Central memory CD8-positive, alpha-beta T cell (primary cell): ENCODE measurements around the gene SUPT6H.
"Not testable (repeated sequence)": the region's sequence is repeated elsewhere in the genome, so short reads cannot be mapped to it uniquely, and the experiment has no call there.

Source experiments
- ATAC-seq: fragments of 150-1000 bp; cut with Tn5 transposase; replicated peaks from 2 replicates; pipeline ENCODE4 v1.10.0; 2022; ENCODE audit warnings: mild to moderate bottlenecking, moderate FRiP score, moderate number of reproducible peaks; ENCODE audit not compliant: poor library complexity, severe bottlenecking; ENCODE audit errors: extremely low read depth
- DNase-seq, 2 donors: peaks; one replicate each; pipeline ENCODE4 v3.0.0; 2021; ENCODE audit warnings: low spot score in 2 of 2
- H3K27ac Mint-ChIP-seq: one replicate; pipeline ENCODE4 v1.8.0; 2022; ENCODE audit warnings: low read depth, mild to moderate bottlenecking, moderate library complexity, mixed read lengths
- H3K27me3 Mint-ChIP-seq: one replicate; pipeline ENCODE4 v1.8.0; 2022; ENCODE audit warnings: mixed read lengths
- H3K36me3 Mint-ChIP-seq: one replicate; pipeline ENCODE4 v1.8.0; 2022; ENCODE audit warnings: mild to moderate bottlenecking, moderate library complexity, mixed read lengths; ENCODE audit not compliant: insufficient read depth
- H3K4me1 Mint-ChIP-seq: one replicate; pipeline ENCODE4 v1.8.0; 2022; ENCODE audit warnings: mixed read lengths
- H3K4me3 Mint-ChIP-seq: one replicate; pipeline ENCODE4 v1.8.0; 2022; ENCODE audit warnings: mild to moderate bottlenecking, moderate library complexity, mixed read lengths
- H3K9me3 Mint-ChIP-seq: one replicate; pipeline ENCODE4 v1.8.0; 2022; ENCODE audit warnings: mixed read lengths

Gene SUPT6H

GRCh38 chr17:28717578-28718332, 55.8 kb downstream of the SUPT6H start, which contains the start of gene RAB34:
Gene RAB34 (minus strand): TSS chr17:28717868. CDS start chr17:28717266, 602 bp downstream.
- Mint-ChIP-seq H3K36me3 (peaks cover 40% of the 10 kb centered on the region), H3K4me1 (peaks cover 42% of the 10 kb centered on the region), H3K27ac (peak within 1 kb of the TSS; percentile 63), H3K9me3 (no peaks in the 10 kb centered on the region), H3K4me3 (peak within 1 kb of the TSS; percentile 66), H3K27me3 (peaks cover 13% of the 10 kb centered on the region)
- DNase-seq (no peak), ATAC-seq (no peak)

GRCh38 chr17:28718333-28719020, 56.5 kb downstream of the SUPT6H start:
- ATAC-seq (no peak), DNase-seq (no peak)
- Mint-ChIP-seq H3K4me3 (peak overlapping the region; percentile 66), H3K27me3 (peaks cover 13% of the 10 kb centered on the region), H3K27ac (peak overlapping the region; percentile 63), H3K9me3 (no peaks in the 10 kb centered on the region), H3K4me1 (peaks cover 45% of the 10 kb centered on the region), H3K36me3 (peaks cover 46% of the 10 kb centered on the region)

DNA sequence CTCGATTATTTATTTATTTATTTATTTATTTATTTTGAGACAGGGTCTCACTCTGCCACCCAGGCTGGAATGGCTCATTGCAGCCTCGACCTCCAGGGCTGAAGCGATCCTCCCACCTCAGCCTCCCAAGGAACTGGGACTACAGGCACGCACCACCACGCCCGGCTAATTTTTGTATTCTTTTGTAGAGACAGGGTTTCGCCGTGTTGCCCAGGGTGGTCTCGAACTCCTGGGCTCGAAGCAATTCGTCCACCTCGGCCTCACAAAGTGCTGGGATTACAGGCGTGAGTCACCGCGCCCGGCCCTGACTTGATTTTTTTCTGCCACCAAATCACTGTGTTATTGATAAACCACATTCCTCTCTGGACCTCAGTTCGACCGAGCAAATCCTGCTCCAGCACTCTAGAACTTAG, 57.0 kb downstream of the SUPT6H start:
- Mint-ChIP-seq H3K4me3 (peak overlapping the region; percentile 100), H3K36me3 (peaks cover 49% of the 10 kb centered on the region), H3K4me1 (peaks cover 49% of the 10 kb centered on the region), H3K27ac (peak overlapping the region; percentile 98), H3K27me3 (peaks cover 13% of the 10 kb centered on the region), H3K9me3 (no peaks in the 10 kb centered on the region)
- no peak for ATAC-seq
- DNase-seq = no peak

GRCh38 chr17:28720247-28720996, 58.4 kb downstream of the SUPT6H start:
- no peak for ATAC-seq
- Mint-ChIP-seq H3K4me3 (peak overlapping the region; percentile 100), H3K27me3 (peaks cover 6% of the 10 kb centered on the region), H3K36me3 (peaks cover 56% of the 10 kb centered on the region), H3K4me1 (peaks cover 63% of the 10 kb centered on the region), H3K9me3 (no peaks in the 10 kb centered on the region), H3K27ac (peak overlapping the region; percentile 98)
- DNase-seq = no peak

- Mint-ChIP-seq H3K4me1 (peaks cover 67% of the 10 kb centered on the region), H3K27ac (peak overlapping the region; percentile 98), H3K4me3 (peak overlapping the region; percentile 100), H3K36me3 (peaks cover 60% of the 10 kb centered on the region)
- not testable (repeated sequence) for H3K27me3 Mint-ChIP-seq, H3K9me3 Mint-ChIP-seq, DNase-seq, ATAC-seq
Observed at GRCh38 chr17:28720997-28721329, 59.0 kb downstream of the SUPT6H start.

GRCh38 chr17:28722417-28723158, 60.6 kb downstream of the SUPT6H start:
- H3K27me3 Mint-ChIP-seq = no peaks in the 10 kb centered on the region
- peak overlapping the region; percentile 98 for H3K27ac Mint-ChIP-seq
- peaks cover 63% of the 10 kb centered on the region for H3K36me3 Mint-ChIP-seq
- H3K9me3 Mint-ChIP-seq = no peaks in the 10 kb centered on the region
- ATAC-seq (no peak), DNase-seq (no peak)
- H3K4me1 Mint-ChIP-seq = peaks cover 78% of the 10 kb centered on the region
- peak overlapping the region; percentile 100 for H3K4me3 Mint-ChIP-seq

GRCh38 chr17:28723159-28723835, 61.3 kb downstream of the SUPT6H start:
- Mint-ChIP-seq H3K4me1 (peaks cover 81% of the 10 kb centered on the region), H3K9me3 (no peaks in the 10 kb centered on the region), H3K36me3 (peaks cover 69% of the 10 kb centered on the region), H3K27me3 (no peaks in the 10 kb centered on the region), H3K27ac (no peak overlapping the region), H3K4me3 (no peak overlapping the region)
- ATAC-seq (no peak), DNase-seq (no peak)

DNA sequence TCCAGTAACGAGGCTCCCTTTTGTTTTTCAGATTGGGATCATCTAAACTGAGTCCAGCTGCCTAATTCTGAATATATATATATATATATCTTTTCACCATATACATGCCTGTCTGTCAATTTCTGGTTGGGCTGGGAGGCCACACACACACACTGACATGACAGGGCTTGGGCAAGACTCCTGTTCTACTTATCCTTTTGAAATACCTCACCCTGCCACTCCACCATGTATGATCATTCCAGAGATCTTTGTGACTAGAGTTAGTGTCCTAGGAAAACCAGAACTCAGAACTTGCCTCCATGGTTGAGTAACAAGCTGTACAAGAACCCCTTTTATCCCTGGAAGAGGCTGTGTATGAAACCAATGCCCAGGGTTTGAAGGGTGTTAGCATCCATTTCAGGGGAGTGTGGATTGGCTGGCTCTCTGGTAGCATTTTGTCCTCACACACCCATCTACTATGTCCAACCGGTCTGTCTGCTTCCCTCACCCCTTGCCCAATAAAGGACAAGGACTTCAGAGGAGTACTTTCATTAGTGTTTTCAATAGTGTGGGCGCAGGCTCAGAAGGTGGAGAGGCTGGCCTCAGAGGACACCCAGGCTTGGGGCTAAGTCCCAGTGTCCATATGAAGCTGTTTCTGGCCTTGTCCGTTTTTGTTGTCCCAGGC, 62.0 kb downstream of the SUPT6H start:
- not testable (repeated sequence) for DNase-seq, H3K27me3 Mint-ChIP-seq, ATAC-seq, H3K9me3 Mint-ChIP-seq
- Mint-ChIP-seq H3K36me3 (peaks cover 75% of the 10 kb centered on the region), H3K4me1 (peaks cover 79% of the 10 kb centered on the region), H3K27ac (peak overlapping the region; percentile 74), H3K4me3 (peak overlapping the region; percentile 94)

DNA sequence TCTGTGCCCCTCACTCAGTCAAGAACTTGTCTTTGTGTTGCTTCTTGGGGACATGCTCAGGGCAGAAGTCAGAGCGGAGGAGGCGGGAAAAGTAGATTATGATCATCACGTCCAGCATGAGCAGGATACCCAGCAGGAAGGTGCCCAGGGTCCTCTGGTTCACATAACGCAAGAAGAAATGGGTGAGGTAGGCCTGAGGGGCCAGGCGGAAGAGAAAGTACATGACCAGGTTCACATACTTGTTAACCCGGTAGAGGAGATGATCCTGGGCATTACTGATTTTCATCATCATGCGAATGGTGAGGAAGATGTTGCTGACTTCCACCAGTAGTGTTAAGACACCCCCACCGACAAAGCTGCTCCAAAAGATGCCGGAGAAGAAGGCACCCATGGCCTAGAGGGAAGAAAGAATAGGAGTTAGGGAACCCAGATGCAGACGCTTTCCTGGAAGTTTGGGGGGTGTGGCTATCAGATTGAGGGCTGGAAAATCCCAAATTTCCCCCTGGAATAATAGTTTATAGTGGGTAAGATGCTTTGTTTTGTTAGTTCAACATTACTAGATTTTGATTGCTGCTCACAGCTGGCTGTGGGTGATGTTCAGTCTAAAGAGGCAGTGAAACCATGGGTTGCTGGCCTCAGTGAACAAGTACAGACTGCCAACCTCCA, 62.6 kb downstream of the SUPT6H start:
- no peaks in the 10 kb centered on the region for H3K9me3 Mint-ChIP-seq
- peaks cover 79% of the 10 kb centered on the region for H3K4me1 Mint-ChIP-seq
- ATAC-seq = no peak
- no peak for DNase-seq
- H3K36me3 Mint-ChIP-seq = peaks cover 73% of the 10 kb centered on the region
- H3K4me3 Mint-ChIP-seq = peak overlapping the region; percentile 94
- H3K27me3 Mint-ChIP-seq = no peaks in the 10 kb centered on the region
- peak overlapping the region; percentile 74 for H3K27ac Mint-ChIP-seq

DNA sequence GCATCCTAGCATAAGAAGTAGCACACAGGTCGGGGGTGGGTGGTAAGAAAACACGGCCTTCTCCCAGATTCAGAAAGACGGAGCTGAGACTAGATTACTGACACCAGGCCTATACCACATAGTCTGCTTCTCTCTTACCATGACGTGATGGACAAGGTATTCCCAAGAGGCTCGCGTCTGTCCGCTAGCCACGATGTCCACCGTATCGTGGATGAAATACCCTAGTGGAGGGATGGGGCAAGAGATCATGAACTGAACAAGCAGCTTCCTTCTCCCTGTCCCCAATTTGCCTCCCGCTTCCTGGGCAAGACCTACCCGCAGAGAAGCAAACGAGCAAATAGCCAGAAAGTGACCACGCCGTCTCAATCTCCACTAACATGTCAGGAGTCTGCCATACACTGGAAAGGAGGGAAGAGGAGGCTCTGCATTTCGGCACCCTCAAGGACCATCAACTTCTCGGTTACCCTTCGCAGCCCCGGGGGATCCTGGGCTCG, 63.2 kb downstream of the SUPT6H start:
- Mint-ChIP-seq H3K36me3 (peaks cover 67% of the 10 kb centered on the region), H3K4me1 (peaks cover 77% of the 10 kb centered on the region), H3K9me3 (no peaks in the 10 kb centered on the region), H3K27ac (peak overlapping the region; percentile 86), H3K4me3 (peak overlapping the region; percentile 94), H3K27me3 (no peaks in the 10 kb centered on the region)
- no peak for DNase-seq
- ATAC-seq = no peak

GRCh38 chr17:28725660-28726225, 63.7 kb downstream of the SUPT6H start:
- ATAC-seq (no peak), DNase-seq (no peak)
- Mint-ChIP-seq H3K27ac (peak overlapping the region; percentile 98), H3K36me3 (peaks cover 62% of the 10 kb centered on the region), H3K9me3 (no peaks in the 10 kb centered on the region), H3K4me1 (peaks cover 71% of the 10 kb centered on the region), H3K4me3 (peak overlapping the region; percentile 94), H3K27me3 (no peaks in the 10 kb centered on the region)
